Esophagus muscularis mucosa (tissue), 4 donors: ENCODE data around the gene MMP15.

Experiments used
- CTCF ChIP-seq, 3 experiments: fragments of 200-600 bp in 2 of 3; fragments of 450-650 bp in 1 of 3; sonication (generic) in 2 of 3; IDR thresholded peaks; one replicate each; pipeline ENCODE4 v1.5.1; 2017 to 2019; ENCODE audit warnings: antibody characterized with exemption in 3 of 3, mild to moderate bottlenecking in 2 of 3, moderate library complexity in 1 of 3
- EP300 ChIP-seq: sonication (generic); formaldehyde crosslinking; IDR thresholded peaks from one replicate; pipeline ENCODE4 v1.6.1; 2017; ENCODE audit warnings: antibody characterized with exemption
- POLR2A ChIP-seq: fragments of 450-650 bp; IDR thresholded peaks from one replicate; pipeline ENCODE4 v1.6.1; 2017; ENCODE audit warnings: antibody characterized with exemption, moderate library complexity, mild to moderate bottlenecking, low read depth

GRCh38 chr16:58062821-58063220 lies 37.3 kb downstream of the MMP15 start:
- TF ChIP-seq POLR2A (no peak), CTCF (IDR thresholded peaks at IDR 0.05) (no peak), EP300 (no peak)
